GM12878 (cell line): Measurements from ENCODE around the gene SPTBN2. TPM values are rescaled to one million over a fixed set of nuclear protein-coding genes. Genes with fewer than 3 reads are reported as not detected.

Source experiments
- ATAC-seq: fragments of 200-7000 bp; cut with Tn5 transposase; 3 replicates; pipeline ENCODE4 v1.9.1; 2020; ENCODE audit warnings: mild to moderate bottlenecking, moderate library complexity
- BruUV-seq: library from RNA; stranded (reverse); fragments of 400-500 nt; replicated peaks from 2 replicates; lab custom pipeline; 2021; lab: Mats Ljungman, UMichigan
- CTCF ChIA-PET: fragments of 300-600 bp; sonication (Branson Sonifier 250); formaldehyde crosslinking; extraction: SDS; loops from one replicate; lab custom pipeline; 2021; ENCODE audit warnings: inconsistent platforms; lab: Yijun Ruan, JAX
- POLR2A ChIA-PET: fragments of 350-600 bp; formaldehyde crosslinking; extraction: SDS; loops from one replicate; lab custom pipeline; 2021; ENCODE audit warnings: inconsistent platforms; lab: Charles Lee
- RAD21 ChIA-PET: fragments of 300-600 bp; sonication (Branson Sonifier 250); formaldehyde crosslinking; loops from one replicate; lab custom pipeline; 2023; ENCODE audit warnings: antibody characterized with exemption; ENCODE audit not compliant: unreplicated experiment; lab: Charles Lee
- SMC1A ChIA-PET: fragments of 300-600 bp; sonication (Branson Sonifier 250); formaldehyde crosslinking; loops from one replicate; lab custom pipeline; 2023; ENCODE audit not compliant: unreplicated experiment, uncharacterized antibody; lab: Charles Lee
- DNase-seq: peaks from one replicate; pipeline ENCODE4 v3.0.0-alpha.2; 2011; ENCODE audit warnings: low read depth, low spot score
- FAIRE-seq: peaks from 3 replicates; lab custom pipeline; 2011; peaks lifted over from hg19 to GRCh38; lab: Jason Lieb, UNC
- H2AFZ ChIP-seq: 2 replicates; pipeline ENCODE4 v1.6.0; 2011; ENCODE audit warnings: low read depth, low read length, control low read depth; ENCODE audit not compliant: control insufficient read depth
- H3K27ac ChIP-seq: 2 replicates; pipeline ENCODE4 v1.5.1; 2011; ENCODE audit warnings: control low read depth; ENCODE audit not compliant: control insufficient read depth, insufficient read depth
- H3K27me3 ChIP-seq, 2 experiments: replicated peaks in 1 of 2; 2 replicates each; pipeline versions ENCODE4 v1.6.0 to v1.6.1; 2011; ENCODE audit warnings: low read length in 1 of 2; ENCODE audit not compliant: control insufficient read depth in 2 of 2, insufficient read depth in 2 of 2
- H3K36me3 ChIP-seq, 2 experiments: 2 replicates each; pipeline ENCODE4 v1.5.1; 2011; ENCODE audit warnings: low read length in 1 of 2; ENCODE audit not compliant: control insufficient read depth in 2 of 2, insufficient read depth in 2 of 2
- H3K4me1 ChIP-seq: 2 replicates; pipeline ENCODE4 v1.6.1; 2011; ENCODE audit warnings: mild to moderate bottlenecking, low read length, moderate library complexity, mixed read lengths; ENCODE audit not compliant: control insufficient read depth, insufficient read depth
- H3K4me2 ChIP-seq: 2 replicates; pipeline ENCODE4 v1.6.0; 2011; ENCODE audit warnings: control low read depth; ENCODE audit not compliant: control insufficient read depth, insufficient read depth
- H3K4me3 ChIP-seq: fragments of 200-600 bp; sonication (generic); 2 replicates; pipeline ENCODE4 v1.5.1; 2016
- H3K79me2 ChIP-seq: 2 replicates; pipeline ENCODE4 v1.6.0; 2011; ENCODE audit warnings: low read length; ENCODE audit not compliant: control insufficient read depth, insufficient read depth
- H3K9ac ChIP-seq: 2 replicates; pipeline ENCODE4 v1.8.0; 2011; ENCODE audit warnings: low read length, control low read depth, mixed read lengths; ENCODE audit not compliant: control insufficient read depth, insufficient read depth
- H3K9me3 ChIP-seq: replicated peaks from 3 replicates; pipeline ENCODE4 v1.5.1; 2011; ENCODE audit warnings: mild to moderate bottlenecking, low read length; ENCODE audit not compliant: control insufficient read depth, insufficient read depth
- H4K20me1 ChIP-seq: 2 replicates; pipeline ENCODE4 v1.6.0; 2011; ENCODE audit not compliant: control insufficient read depth, insufficient read depth
- CHD1 ChIP-seq: IDR thresholded peaks from 2 replicates; pipeline ENCODE4 v1.6.1; 2012; ENCODE audit warnings: low read depth, low read length, improper control_type of control experiment
- HDAC2 ChIP-seq: fragments of 200-600 bp; sonication (generic); IDR thresholded peaks from 2 replicates; pipeline ENCODE4 v1.6.1; 2017
- IKZF1 ChIP-seq: fragments of 450-650 bp; conservative IDR thresholded peaks from 2 replicates; pipeline ENCODE4 v1.6.1; 2017; ENCODE audit warnings: antibody characterized with exemption, mild to moderate bottlenecking
- NR2C2 ChIP-seq: IDR thresholded peaks from 2 replicates; pipeline ENCODE4 v1.6.1; 2011; ENCODE audit warnings: borderline replicate concordance, low read depth; ENCODE audit not compliant: control insufficient read depth, insufficient read length
- RCOR1 ChIP-seq: conservative IDR thresholded peaks from 2 replicates; pipeline ENCODE4 v1.6.1; 2012; ENCODE audit warnings: low read depth, low read length, improper control_type of control experiment
- SREBF2 ChIP-seq: IDR thresholded peaks from 2 replicates; pipeline ENCODE4 v1.6.1; 2012; ENCODE audit warnings: mild to moderate bottlenecking, low read length
- TBL1XR1 ChIP-seq: IDR thresholded peaks from 2 replicates; pipeline ENCODE4 v1.6.1; 2012; ENCODE audit warnings: low read depth, low read length, improper control_type of control experiment
- WGBS: methylation state at CpG from one replicate; pipeline ENCODE4 v1.1.6; 2016; ENCODE audit warnings: low lambda C conversion rate; ENCODE audit not compliant: insufficient replicate concordance, insufficient coverage; ENCODE audit errors: missing lambda C conversion rate; 5-methylcytosine and 5-hydroxymethylcytosine counted together
- in situ Hi-C: fragments of 300-500 bp; cut with MboI; formaldehyde crosslinking; loops from 9 replicates; pipeline ENCODE4 v1.14.3; 2018; ENCODE audit warnings: mixed read lengths
- intact Hi-C: fragments of 100-400 bp; cut with micrococcal nuclease; formaldehyde crosslinking; loops from one replicate; pipeline ENCODE4 v1.14.2; 2022; ENCODE audit not compliant: unreplicated experiment
- polyA plus RNA-seq, 11 experiments: library from polyadenylated mRNA; depleted of rRNA in 4 of 11; unstranded in 6 of 11; stranded (reverse) in 5 of 11; fragments of >200 nt; fragmentation: Nextera tagmentation in 4 of 11; fragmentation: Illumina TruSeq in 1 of 11; extraction: Ambion mirVana in 4 of 11; extraction: Trizol in 1 of 11; gene quantifications; 1 replicate in 1 of 11; 2 replicates in 10 of 11; pipeline versions ENCODE4 v1.2.1 to v1.2.3, GENCODE V29; 2011 to 2016; ENCODE audit warnings: inconsistent platforms in 2 of 11, missing spikeins in 2 of 11, low read depth in 1 of 11
- total RNA-seq, 4 experiments: library from RNA; depleted of rRNA in 3 of 4; stranded (reverse); fragments of >200 nt in 3 of 4; fragmentation: Illumina TruSeq in 1 of 4; extraction: Trizol in 1 of 4; gene quantifications; 2 replicates each; pipeline versions ENCODE4 v1.2.1 to v1.2.3, GENCODE V29; 2013 to 2021
- TF ChIP-seq, protein P1 (sequence below): fragments of 450-650 bp; conservative IDR thresholded peaks from 2 replicates; pipeline ENCODE4 v1.6.1; 2017; ENCODE audit warnings: mild to moderate bottlenecking, moderate library complexity
- TF ChIP-seq, protein P2 (sequence below): fragments of 450-650 bp; IDR thresholded peaks from 2 replicates; pipeline ENCODE4 v1.6.1; 2017; ENCODE audit warnings: borderline replicate concordance
- TF ChIP-seq, protein P3 (sequence below), 3 experiments: IDR thresholded peaks in 2 of 3; conservative IDR thresholded peaks in 1 of 3; 2 replicates each; pipeline ENCODE4 v1.5.1; 2011; ENCODE audit warnings: low read depth in 3 of 3, low read length in 3 of 3, mild to moderate bottlenecking in 3 of 3, control low read depth in 2 of 3, moderate library complexity in 2 of 3, inconsistent platforms in 1 of 3, mixed read lengths in 1 of 3; ENCODE audit not compliant: control insufficient read depth in 2 of 3, insufficient read depth in 1 of 3; ENCODE audit errors: extremely low read depth in 1 of 3
- TF ChIP-seq, protein P4 (sequence below): fragments of 450-650 bp; IDR thresholded peaks from 2 replicates; pipeline ENCODE4 v1.6.1; 2017; ENCODE audit warnings: mild to moderate bottlenecking

SPTBN2 gene
- total and polyA plus RNA-seq, 10 of the 15 experiments (the other 5 are each of a cell fraction or from before 2014, with no cell fraction given), result 0.38 to 1.0 (median 0.69) TPM; not detected in 5

DNA sequence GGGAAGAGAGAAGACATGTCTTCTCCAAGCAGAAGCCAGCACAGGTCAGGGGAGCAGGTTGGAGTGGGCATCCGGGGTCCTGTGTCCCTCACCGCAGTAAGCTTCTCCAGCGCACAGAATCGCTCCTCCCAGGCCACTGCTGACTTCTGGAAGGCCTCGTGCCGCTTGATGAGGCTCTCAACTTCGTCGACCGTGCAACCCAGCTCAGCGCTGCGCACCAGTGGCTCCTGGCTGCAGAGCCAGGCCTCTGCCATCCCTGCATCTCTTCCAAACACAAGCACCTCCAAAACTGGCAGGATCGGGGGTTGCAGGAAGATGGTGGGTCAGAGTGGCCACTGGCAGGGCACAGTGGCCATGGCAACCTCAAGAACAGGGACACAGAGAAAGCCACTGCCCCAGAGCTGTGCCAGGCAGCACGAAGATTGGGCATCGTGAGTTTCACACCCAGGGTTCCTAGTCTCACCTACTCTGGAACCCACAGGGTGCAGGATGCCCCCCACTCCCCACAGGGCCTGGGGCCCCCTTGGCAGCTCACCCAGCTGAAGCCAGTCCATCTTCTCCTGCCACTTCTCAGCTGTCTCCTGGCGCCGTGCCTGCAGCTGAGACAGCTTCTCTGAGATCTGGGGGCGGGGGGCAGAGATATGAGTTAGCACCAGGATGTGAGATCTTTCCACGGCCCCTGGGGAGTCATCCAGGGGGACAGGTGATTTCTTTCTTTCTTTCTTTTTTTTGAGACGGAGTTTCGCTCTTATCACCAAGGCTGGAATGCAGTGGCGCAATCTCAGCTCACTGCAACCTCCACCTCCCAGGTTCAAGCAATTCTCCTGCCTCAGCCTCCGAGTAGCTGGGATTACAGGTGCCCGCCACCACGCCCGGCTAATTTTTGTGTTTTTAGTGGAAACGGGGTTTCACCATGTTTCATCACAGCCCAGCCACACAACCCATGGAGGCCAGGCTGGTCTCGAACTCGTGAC, 40.2 kb downstream of the SPTBN2 start:
- in situ Hi-C loops (no loop called here), intact Hi-C loops (no loop called here)
- Histone ChIP-seq H3K27me3 (no peaks in the 10 kb centered on the region; a peak in 1 of 4 replicates), H2AFZ (no peak overlapping the region), H3K9me3 (no peaks in the 10 kb centered on the region), H3K27ac (no peak overlapping the region), H3K9ac (no peak overlapping the region), H3K36me3 (no peaks in the 10 kb centered on the region), H3K4me2 (no peak overlapping the region), H3K4me3 (no peak overlapping the region), H3K4me1 (no peaks in the 10 kb centered on the region), H4K20me1 (no peaks in the 10 kb centered on the region), H3K79me2 (no peaks in the 10 kb centered on the region)
- 49% methylated on average over 28 of the region's 28 CpGs for WGBS
- BruUV-seq, result no TSS peak
- POLR2A ChIA-PET, result interaction anchor here (0.6 kb wide), 1 partner anchor 183 kb away, joined by 6 read pairs; no protein-coding TSS in a partner anchor
- DNase-seq (no peak), ATAC-seq (no peak), FAIRE-seq (no peak)
- SMC1A ChIA-PET, result no interaction called here
- CTCF ChIA-PET, result interaction anchor here (1.1 to 2.8 kb wide), 3 partner anchors 10 to 259 kb away, joined by 3 to 6 read pairs (median 3); no protein-coding TSS in a partner anchor
- RAD21 ChIA-PET, result interaction anchor here (0.6 kb wide), 1 partner anchor 267 kb away, joined by 3 read pairs; no protein-coding TSS in a partner anchor
- TF ChIP-seq, protein P1, sequence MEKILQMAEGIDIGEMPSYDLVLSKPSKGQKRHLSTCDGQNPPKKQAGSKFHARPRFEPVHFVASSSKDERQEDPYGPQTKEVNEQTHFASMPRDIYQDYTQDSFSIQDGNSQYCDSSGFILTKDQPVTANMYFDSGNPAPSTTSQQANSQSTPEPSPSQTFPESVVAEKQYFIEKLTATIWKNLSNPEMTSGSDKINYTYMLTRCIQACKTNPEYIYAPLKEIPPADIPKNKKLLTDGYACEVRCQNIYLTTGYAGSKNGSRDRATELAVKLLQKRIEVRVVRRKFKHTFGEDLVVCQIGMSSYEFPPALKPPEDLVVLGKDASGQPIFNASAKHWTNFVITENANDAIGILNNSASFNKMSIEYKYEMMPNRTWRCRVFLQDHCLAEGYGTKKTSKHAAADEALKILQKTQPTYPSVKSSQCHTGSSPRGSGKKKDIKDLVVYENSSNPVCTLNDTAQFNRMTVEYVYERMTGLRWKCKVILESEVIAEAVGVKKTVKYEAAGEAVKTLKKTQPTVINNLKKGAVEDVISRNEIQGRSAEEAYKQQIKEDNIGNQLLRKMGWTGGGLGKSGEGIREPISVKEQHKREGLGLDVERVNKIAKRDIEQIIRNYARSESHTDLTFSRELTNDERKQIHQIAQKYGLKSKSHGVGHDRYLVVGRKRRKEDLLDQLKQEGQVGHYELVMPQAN, result no peak
- TF ChIP-seq, protein P2, sequence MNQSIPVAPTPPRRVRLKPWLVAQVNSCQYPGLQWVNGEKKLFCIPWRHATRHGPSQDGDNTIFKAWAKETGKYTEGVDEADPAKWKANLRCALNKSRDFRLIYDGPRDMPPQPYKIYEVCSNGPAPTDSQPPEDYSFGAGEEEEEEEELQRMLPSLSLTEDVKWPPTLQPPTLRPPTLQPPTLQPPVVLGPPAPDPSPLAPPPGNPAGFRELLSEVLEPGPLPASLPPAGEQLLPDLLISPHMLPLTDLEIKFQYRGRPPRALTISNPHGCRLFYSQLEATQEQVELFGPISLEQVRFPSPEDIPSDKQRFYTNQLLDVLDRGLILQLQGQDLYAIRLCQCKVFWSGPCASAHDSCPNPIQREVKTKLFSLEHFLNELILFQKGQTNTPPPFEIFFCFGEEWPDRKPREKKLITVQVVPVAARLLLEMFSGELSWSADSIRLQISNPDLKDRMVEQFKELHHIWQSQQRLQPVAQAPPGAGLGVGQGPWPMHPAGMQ, result no peak
- TF ChIP-seq CHD1 (no peak), RCOR1 (no peak), NR2C2 (no peak), SREBF2 (no peak), TBL1XR1 (no peak), IKZF1 (no peak), HDAC2 (no peak)
- TF ChIP-seq, protein P3, sequence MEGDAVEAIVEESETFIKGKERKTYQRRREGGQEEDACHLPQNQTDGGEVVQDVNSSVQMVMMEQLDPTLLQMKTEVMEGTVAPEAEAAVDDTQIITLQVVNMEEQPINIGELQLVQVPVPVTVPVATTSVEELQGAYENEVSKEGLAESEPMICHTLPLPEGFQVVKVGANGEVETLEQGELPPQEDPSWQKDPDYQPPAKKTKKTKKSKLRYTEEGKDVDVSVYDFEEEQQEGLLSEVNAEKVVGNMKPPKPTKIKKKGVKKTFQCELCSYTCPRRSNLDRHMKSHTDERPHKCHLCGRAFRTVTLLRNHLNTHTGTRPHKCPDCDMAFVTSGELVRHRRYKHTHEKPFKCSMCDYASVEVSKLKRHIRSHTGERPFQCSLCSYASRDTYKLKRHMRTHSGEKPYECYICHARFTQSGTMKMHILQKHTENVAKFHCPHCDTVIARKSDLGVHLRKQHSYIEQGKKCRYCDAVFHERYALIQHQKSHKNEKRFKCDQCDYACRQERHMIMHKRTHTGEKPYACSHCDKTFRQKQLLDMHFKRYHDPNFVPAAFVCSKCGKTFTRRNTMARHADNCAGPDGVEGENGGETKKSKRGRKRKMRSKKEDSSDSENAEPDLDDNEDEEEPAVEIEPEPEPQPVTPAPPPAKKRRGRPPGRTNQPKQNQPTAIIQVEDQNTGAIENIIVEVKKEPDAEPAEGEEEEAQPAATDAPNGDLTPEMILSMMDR (IDR thresholded peaks at IDR 0.05 in 2 of 3, conservative IDR thresholded peaks at IDR 0.05 in 1 of 3; ENCODE audit: control insufficient read depth in 2 of 3, extremely low read depth in 1 of 3, insufficient read depth in 1 of 3, low read depth in 3 of 3, low read length in 3 of 3), result no peak
- TF ChIP-seq, protein P4, sequence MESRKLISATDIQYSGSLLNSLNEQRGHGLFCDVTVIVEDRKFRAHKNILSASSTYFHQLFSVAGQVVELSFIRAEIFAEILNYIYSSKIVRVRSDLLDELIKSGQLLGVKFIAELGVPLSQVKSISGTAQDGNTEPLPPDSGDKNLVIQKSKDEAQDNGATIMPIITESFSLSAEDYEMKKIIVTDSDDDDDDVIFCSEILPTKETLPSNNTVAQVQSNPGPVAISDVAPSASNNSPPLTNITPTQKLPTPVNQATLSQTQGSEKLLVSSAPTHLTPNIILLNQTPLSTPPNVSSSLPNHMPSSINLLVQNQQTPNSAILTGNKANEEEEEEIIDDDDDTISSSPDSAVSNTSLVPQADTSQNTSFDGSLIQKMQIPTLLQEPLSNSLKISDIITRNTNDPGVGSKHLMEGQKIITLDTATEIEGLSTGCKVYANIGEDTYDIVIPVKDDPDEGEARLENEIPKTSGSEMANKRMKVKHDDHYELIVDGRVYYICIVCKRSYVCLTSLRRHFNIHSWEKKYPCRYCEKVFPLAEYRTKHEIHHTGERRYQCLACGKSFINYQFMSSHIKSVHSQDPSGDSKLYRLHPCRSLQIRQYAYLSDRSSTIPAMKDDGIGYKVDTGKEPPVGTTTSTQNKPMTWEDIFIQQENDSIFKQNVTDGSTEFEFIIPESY, result no peak
